Peyer's patch (tissue), 4 donors: ENCODE data around the gene DHX34.

Experiments
- POLR2A ChIP-seq, 2 donors: fragments of 450-650 bp; IDR thresholded peaks; one replicate each; pipeline ENCODE4 v1.5.1; 2017; ENCODE audit warnings: antibody characterized with exemption in 2 of 2, mild to moderate bottlenecking in 2 of 2, moderate library complexity in 2 of 2
- TF ChIP-seq, protein P1 (sequence below), 6 experiments: fragments of 450-650 bp in 4 of 6; fragments of 200-600 bp in 2 of 6; sonication (generic) in 1 of 6; IDR thresholded peaks; one replicate each; pipeline ENCODE4 v1.5.1; 2017 to 2019; ENCODE audit warnings: antibody characterized with exemption in 6 of 6, mild to moderate bottlenecking in 3 of 6, moderate library complexity in 1 of 6

DNA sequence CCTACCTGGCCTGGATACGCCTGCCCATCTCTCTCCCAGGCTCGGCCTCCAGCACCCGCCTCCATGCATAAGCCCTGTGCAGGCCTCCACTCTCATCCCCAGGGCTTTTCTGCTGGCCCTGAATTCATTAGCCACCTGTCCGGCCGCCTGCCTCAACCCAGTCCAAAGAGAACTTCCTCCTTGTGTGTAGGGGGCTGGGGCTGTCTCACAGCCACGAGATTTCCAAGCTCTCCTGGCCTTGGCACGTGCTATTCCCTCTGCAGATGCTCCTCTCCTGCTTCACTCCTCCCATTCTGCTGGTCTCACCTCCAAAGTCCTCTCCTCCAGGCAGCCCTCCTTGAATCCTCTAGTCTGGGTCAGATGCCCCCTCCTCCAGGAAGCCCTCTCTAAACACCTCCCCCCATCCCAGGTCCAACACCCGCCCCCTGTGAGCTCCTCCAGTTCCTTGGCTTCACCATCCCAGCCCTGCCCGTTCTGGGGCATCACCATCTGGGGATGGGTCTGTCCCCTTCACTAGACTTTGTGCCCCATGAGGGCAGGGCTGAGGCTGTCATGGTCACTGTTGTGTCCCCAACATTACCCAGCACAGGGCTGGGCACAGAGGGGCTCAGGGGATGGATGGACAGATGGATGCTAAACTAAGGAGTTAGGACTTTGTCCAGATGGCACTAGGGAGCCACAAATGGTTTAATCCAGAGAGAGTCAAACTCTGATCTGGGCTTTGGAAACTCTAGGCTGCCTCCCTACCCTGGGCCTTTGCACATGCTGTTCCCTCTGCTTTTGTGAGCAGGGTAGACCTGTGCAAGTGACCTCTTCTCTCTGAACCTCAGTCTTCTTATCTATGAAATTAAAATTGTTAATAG lies 55.5 kb downstream of the DHX34 start:
- TF ChIP-seq, protein P1, sequence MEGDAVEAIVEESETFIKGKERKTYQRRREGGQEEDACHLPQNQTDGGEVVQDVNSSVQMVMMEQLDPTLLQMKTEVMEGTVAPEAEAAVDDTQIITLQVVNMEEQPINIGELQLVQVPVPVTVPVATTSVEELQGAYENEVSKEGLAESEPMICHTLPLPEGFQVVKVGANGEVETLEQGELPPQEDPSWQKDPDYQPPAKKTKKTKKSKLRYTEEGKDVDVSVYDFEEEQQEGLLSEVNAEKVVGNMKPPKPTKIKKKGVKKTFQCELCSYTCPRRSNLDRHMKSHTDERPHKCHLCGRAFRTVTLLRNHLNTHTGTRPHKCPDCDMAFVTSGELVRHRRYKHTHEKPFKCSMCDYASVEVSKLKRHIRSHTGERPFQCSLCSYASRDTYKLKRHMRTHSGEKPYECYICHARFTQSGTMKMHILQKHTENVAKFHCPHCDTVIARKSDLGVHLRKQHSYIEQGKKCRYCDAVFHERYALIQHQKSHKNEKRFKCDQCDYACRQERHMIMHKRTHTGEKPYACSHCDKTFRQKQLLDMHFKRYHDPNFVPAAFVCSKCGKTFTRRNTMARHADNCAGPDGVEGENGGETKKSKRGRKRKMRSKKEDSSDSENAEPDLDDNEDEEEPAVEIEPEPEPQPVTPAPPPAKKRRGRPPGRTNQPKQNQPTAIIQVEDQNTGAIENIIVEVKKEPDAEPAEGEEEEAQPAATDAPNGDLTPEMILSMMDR (IDR thresholded peaks at IDR 0.05): no peak
- no peak for TF ChIP-seq POLR2A (IDR thresholded peaks at IDR 0.05)
